Tongue (tissue), 2 donors: Measurements from ENCODE around the gene CENPT. TPM values are rescaled to one million over a fixed set of nuclear protein-coding genes. Genes with fewer than 3 reads are reported as not detected.
A peak's percentile ranks its signal among the peaks of the same experiment; 100 is the strongest.

Experiments
- DNase-seq: peaks from one replicate; pipeline ENCODE4 v3.0.0-alpha.2; 2015
- total RNA-seq: library from RNA; depleted of rRNA; stranded (reverse); fragments of >200 nt; gene quantifications from one replicate; pipeline ENCODE4 v1.2.3, GENCODE V29; 2014

Gene CENPT
- total RNA-seq, 1 donor from 2014 or later, result 20.8 TPM

GRCh38 chr16:67807148-67807682, 40.3 kb downstream of the CENPT start:
- no peak for DNase-seq

- peak; percentile 100 for DNase-seq
Measured at GRCh38 chr16:67806428-67807147, 40.9 kb downstream of the CENPT start, which contains the start of the genes RANBP10 and TSNAXIP1. Gene RANBP10 (minus strand): TSS chr16:67806560. CDS start chr16:67806536, 24 bp downstream. Gene TSNAXIP1 (plus strand): TSS chr16:67806889. CDS start chr16:67807150, 261 bp downstream.

GRCh38 chr16:67805718-67806427, 41.6 kb downstream of the CENPT start:
- no peak for DNase-seq

- no peak for DNase-seq
Measured at GRCh38 chr16:67804853-67805542, 42.5 kb downstream of the CENPT start.

- no peak for DNase-seq
Measured at GRCh38 chr16:67803894-67804293, 43.6 kb downstream of the CENPT start.

- no peak for DNase-seq
Measured at GRCh38 chr16:67801883-67802282, 45.6 kb downstream of the CENPT start.

- no peak for DNase-seq
Measured at GRCh38 chr16:67801241-67801640, 46.3 kb downstream of the CENPT start.

- peak; percentile 73 for DNase-seq
Measured at GRCh38 chr16:67800338-67800926, 47.1 kb downstream of the CENPT start.

GRCh38 chr16:67796099-67796718, 51.3 kb downstream of the CENPT start:
- no peak for DNase-seq

GRCh38 chr16:67790071-67790470, 57.4 kb downstream of the CENPT start:
- DNase-seq, result no peak

GRCh38 chr16:67786491-67786890, 61.0 kb downstream of the CENPT start:
- DNase-seq, result no peak

GRCh38 chr16:67783353-67783725, 64.2 kb downstream of the CENPT start:
- no peak for DNase-seq

GRCh38 chr16:67782567-67783352, 64.7 kb downstream of the CENPT start:
- DNase-seq, result peak; percentile 9

GRCh38 chr16:67781565-67781921, 66.0 kb downstream of the CENPT start:
- no peak for DNase-seq

- no peak for DNase-seq
Measured at GRCh38 chr16:67780847-67781564, 66.5 kb downstream of the CENPT start.

GRCh38 chr16:67779256-67780014, 68.1 kb downstream of the CENPT start:
- no peak for DNase-seq
